ENCODE measurements around the gene PDGFC. TPM values are rescaled to one million over a fixed set of nuclear protein-coding genes. Genes with fewer than 3 reads are reported as not detected.

PDGFC gene
- total and polyA plus RNA-seq, 2 donors (not counting 3 experiments of a cell fraction or from before 2014, with no cell fraction given), result 2.7 to 5.3 TPM

DNA sequence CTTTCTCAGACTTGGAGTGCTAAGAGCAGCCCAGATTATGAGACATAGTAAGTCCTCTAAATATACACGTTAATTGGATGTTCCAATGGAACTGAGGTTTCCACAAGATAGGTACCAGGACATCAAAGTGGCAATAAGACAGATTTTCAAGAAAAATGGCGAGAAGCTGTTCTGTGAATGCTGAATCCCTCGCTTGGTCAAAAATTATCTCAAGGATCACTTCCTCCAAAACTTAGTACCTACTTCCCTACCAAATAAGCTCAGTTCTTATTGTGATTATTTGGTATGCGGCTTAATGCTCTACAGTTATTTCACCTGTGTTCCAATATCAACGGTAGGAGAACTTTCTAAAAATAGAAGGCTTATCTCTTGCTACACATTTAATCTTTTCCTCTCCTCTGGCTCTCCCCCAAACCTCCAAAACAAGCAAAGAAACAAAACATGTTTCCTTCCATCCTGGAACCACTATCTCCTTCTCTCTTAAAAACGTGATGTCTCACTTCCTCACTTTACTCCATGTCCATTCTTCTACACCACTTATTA, 14.7 kb downstream of the PDGFC start:
- no peak overlapping the region for H2AFZ ChIP-seq (ENCODE audit: low read depth, low read length)
- no peak overlapping the region for H3K27ac ChIP-seq (ENCODE audit: insufficient read depth, low read depth, low read length)
- no peaks in the 10 kb centered on the region for H3K27me3 ChIP-seq (ENCODE audit: control insufficient read depth in 2 of 2, insufficient read depth in 2 of 2, low read length in 2 of 2)
- no peaks in the 10 kb centered on the region for H3K9me1 ChIP-seq (replicated peaks; ENCODE audit: control insufficient read depth, extremely low read depth, insufficient read depth, low read length)
- H3K36me3 ChIP-seq (ENCODE audit: control insufficient read depth in 2 of 2, extremely low read depth in 1 of 2, insufficient read depth in 2 of 2, low read length in 2 of 2), result no peaks in the 10 kb centered on the region
- H3K9ac ChIP-seq (replicated peaks; ENCODE audit: extremely low read depth, insufficient read depth, low read length), result no peak overlapping the region
- no peaks in the 10 kb centered on the region for H3K9me3 ChIP-seq (replicated peaks; ENCODE audit: control insufficient read depth, insufficient read depth, low read length)
- CTCF ChIA-PET, result interaction anchor here (1.3 to 2.2 kb wide), 4 partner anchors 10 to 481 kb away, joined by 4 to 9 read pairs (median 6); no protein-coding TSS in a partner anchor
- TF ChIP-seq, protein P1, sequence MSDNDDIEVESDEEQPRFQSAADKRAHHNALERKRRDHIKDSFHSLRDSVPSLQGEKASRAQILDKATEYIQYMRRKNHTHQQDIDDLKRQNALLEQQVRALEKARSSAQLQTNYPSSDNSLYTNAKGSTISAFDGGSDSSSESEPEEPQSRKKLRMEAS (IDR thresholded peaks at IDR 0.05; ENCODE audit: insufficient read depth, insufficient read length), result no peak
- TF ChIP-seq JUN (IDR thresholded peaks at IDR 0.05; ENCODE audit: borderline replicate concordance, insufficient read depth, insufficient read length, low read depth), result no peak
- TF ChIP-seq, protein P2, sequence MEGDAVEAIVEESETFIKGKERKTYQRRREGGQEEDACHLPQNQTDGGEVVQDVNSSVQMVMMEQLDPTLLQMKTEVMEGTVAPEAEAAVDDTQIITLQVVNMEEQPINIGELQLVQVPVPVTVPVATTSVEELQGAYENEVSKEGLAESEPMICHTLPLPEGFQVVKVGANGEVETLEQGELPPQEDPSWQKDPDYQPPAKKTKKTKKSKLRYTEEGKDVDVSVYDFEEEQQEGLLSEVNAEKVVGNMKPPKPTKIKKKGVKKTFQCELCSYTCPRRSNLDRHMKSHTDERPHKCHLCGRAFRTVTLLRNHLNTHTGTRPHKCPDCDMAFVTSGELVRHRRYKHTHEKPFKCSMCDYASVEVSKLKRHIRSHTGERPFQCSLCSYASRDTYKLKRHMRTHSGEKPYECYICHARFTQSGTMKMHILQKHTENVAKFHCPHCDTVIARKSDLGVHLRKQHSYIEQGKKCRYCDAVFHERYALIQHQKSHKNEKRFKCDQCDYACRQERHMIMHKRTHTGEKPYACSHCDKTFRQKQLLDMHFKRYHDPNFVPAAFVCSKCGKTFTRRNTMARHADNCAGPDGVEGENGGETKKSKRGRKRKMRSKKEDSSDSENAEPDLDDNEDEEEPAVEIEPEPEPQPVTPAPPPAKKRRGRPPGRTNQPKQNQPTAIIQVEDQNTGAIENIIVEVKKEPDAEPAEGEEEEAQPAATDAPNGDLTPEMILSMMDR (IDR thresholded peaks at IDR 0.05; ENCODE audit: extremely low read depth in 1 of 2, insufficient read depth in 1 of 2, low read depth in 1 of 2, low read length in 2 of 2), result no peak
- no peak for TF ChIP-seq POLR2AphosphoS5 (IDR thresholded peaks at IDR 0.05; ENCODE audit: insufficient read depth, low read depth, low read length)
- no peak for TF ChIP-seq FOS (IDR thresholded peaks at IDR 0.05; ENCODE audit: borderline replicate concordance, insufficient read depth, low read length)
- no peak for TF ChIP-seq POLR2A (IDR thresholded peaks at IDR 0.05; ENCODE audit: low read depth, low read length)
- TF ChIP-seq MYC (IDR thresholded peaks at IDR 0.05; ENCODE audit: low read depth, low read length), result no peak
- no peak for TF ChIP-seq GATA2 (IDR thresholded peaks at IDR 0.05; ENCODE audit: insufficient read depth, insufficient read length, low read depth, low read length)
- TF ChIP-seq EZH2 (IDR thresholded peaks at IDR 0.05; ENCODE audit: borderline replicate concordance, low read depth, low read length, severe bottlenecking), result no peak
- peaks cover 5% of the 10 kb centered on the region for H3K4me1 ChIP-seq (ENCODE audit: control insufficient read depth, extremely low read depth, insufficient read depth, low read length)
- DNase-seq (ENCODE audit: low read depth, low spot score), result no peak
- intact Hi-C loops (cut with micrococcal nuclease), result no loop called here
- no peaks in the 10 kb centered on the region for H4K20me1 ChIP-seq (replicated peaks; ENCODE audit: control insufficient read depth, extremely low read depth, insufficient read depth, low read length)
- peaks cover 2% of the 10 kb centered on the region for H3K79me2 ChIP-seq (ENCODE audit: control insufficient read depth, insufficient read depth, low read length)
- no peak overlapping the region for H3K4me3 ChIP-seq (replicated peaks in 1 of 3; ENCODE audit: insufficient read depth in 1 of 3, low read depth in 1 of 3, low read length in 3 of 3)
- no peak for FAIRE-seq
- no peak overlapping the region for H3K4me2 ChIP-seq (ENCODE audit: insufficient read depth, low read length)
- POLR2A ChIA-PET, result no interaction called here
- dilution Hi-C loops (cut with MboI; ENCODE audit: extremely low pct_ligation_motif_present, low sequenced_read_pairs), result no loop called here
- BruUV-seq (replicated peaks), result no TSS peak

Data from endothelial cell of umbilical vein (primary cell).